C4-2B (cell line): Measurements from ENCODE around the gene MED13.

Experiments used
- ZFX ChIP-seq: fragments of 450-650 bp; IDR thresholded peaks from 2 replicates; pipeline ENCODE4 v1.6.1; 2017
- TF ChIP-seq, protein P1 (sequence below): fragments of 450-650 bp; conservative IDR thresholded peaks from 2 replicates; pipeline ENCODE4 v1.5.1; 2017; ENCODE audit warnings: mild to moderate bottlenecking

DNA sequence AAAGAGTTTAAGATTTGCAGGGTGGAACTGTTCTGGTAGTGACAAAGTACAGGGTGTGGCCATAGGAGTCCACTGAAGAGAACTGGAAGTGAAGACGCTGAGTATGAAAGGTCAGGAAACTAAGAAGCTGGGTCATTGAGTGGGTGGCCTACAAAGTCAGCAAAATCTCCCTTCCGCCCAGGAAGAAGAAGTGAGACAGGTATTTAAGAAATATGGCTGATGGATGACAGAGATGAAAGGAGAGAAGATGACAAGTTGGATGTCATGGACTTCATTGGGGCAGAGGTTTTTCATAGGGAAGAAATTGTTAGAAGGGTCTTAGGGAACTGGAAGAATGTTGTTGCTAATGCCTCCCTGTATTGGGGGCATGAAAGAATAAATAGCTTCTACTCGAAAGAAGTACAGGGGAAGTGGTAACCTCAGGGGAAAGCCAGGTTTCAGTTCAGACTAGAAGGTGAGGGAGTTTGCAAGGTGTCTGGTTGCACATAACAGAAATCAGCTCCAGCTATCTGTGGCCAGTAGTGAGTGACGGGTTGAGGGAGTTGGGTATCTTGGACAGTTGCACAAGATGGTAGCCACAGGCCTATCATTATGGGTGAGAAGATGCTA, 33.6 kb upstream of the MED13 start:
- TF ChIP-seq, protein P1, sequence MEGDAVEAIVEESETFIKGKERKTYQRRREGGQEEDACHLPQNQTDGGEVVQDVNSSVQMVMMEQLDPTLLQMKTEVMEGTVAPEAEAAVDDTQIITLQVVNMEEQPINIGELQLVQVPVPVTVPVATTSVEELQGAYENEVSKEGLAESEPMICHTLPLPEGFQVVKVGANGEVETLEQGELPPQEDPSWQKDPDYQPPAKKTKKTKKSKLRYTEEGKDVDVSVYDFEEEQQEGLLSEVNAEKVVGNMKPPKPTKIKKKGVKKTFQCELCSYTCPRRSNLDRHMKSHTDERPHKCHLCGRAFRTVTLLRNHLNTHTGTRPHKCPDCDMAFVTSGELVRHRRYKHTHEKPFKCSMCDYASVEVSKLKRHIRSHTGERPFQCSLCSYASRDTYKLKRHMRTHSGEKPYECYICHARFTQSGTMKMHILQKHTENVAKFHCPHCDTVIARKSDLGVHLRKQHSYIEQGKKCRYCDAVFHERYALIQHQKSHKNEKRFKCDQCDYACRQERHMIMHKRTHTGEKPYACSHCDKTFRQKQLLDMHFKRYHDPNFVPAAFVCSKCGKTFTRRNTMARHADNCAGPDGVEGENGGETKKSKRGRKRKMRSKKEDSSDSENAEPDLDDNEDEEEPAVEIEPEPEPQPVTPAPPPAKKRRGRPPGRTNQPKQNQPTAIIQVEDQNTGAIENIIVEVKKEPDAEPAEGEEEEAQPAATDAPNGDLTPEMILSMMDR = no peak
- TF ChIP-seq ZFX = no peak
